PC-9 (cell line): ENCODE data around the gene SH3PXD2A. TPM values are rescaled to one million over a fixed set of nuclear protein-coding genes. Genes with fewer than 3 reads are reported as not detected.
A peak's percentile ranks its signal among the peaks of the same experiment; 100 is the strongest.

Experiments used
- BruUV-seq: library from RNA; stranded (reverse); fragments of 400-500 nt; replicated peaks from 2 replicates; lab custom pipeline; 2021; lab: Mats Ljungman, UMichigan
- CTCF ChIA-PET: fragments of 300-600 bp; sonication (Branson Sonifier 250); formaldehyde crosslinking; loops from one replicate; lab custom pipeline; 2022; ENCODE audit warnings: antibody characterized with exemption; lab: Charles Lee
- POLR2A ChIA-PET: fragments of 300-600 bp; sonication (Branson Sonifier 250); formaldehyde crosslinking; loops from one replicate; lab custom pipeline; 2022; ENCODE audit warnings: antibody characterized with exemption; ENCODE audit not compliant: unreplicated experiment; lab: Charles Lee
- DNase-seq, 2 experiments: peaks; one replicate each; pipeline versions ENCODE4 v3.0.0 to v3.0.0-alpha.2; 2015 to 2022; ENCODE audit warnings: mixed read lengths in 1 of 2
- H2AFZ ChIP-seq: fragments of 200-600 bp; sonication (generic); 2 replicates; pipeline ENCODE4 v1.8.1; 2017; ENCODE audit warnings: antibody characterized with exemption
- H3F3A ChIP-seq: fragments of 200-600 bp; sonication (generic); 2 replicates; pipeline ENCODE4 v1.8.1; 2017; ENCODE audit warnings: antibody characterized with exemption, mild to moderate bottlenecking, low read depth; ENCODE audit not compliant: insufficient read depth
- H3K27ac ChIP-seq: fragments of 200-600 bp; sonication (generic); 2 replicates; pipeline ENCODE4 v1.6.1; 2016; ENCODE audit warnings: mixed run types
- H3K27me3 ChIP-seq: fragments of 200-600 bp; sonication (generic); 2 replicates; pipeline ENCODE4 v1.6.1; 2016; ENCODE audit warnings: low read depth, mixed run types; ENCODE audit not compliant: insufficient read depth
- H3K36me3 ChIP-seq: fragments of 200-600 bp; sonication (generic); 2 replicates; pipeline ENCODE4 v1.6.1; 2016; ENCODE audit warnings: low read depth, mixed run types
- H3K4me1 ChIP-seq: fragments of 200-600 bp; sonication (generic); replicated peaks from 2 replicates; pipeline ENCODE4 v1.6.1; 2016; ENCODE audit warnings: mixed run types; ENCODE audit not compliant: insufficient read depth
- H3K4me2 ChIP-seq: fragments of 200-600 bp; sonication (generic); 2 replicates; pipeline ENCODE4 v1.6.1; 2017; ENCODE audit warnings: mixed run types
- H3K4me3 ChIP-seq: fragments of 200-600 bp; sonication (generic); 2 replicates; pipeline ENCODE4 v1.6.1; 2016; ENCODE audit warnings: mixed run types
- H3K79me2 ChIP-seq: fragments of 200-600 bp; sonication (generic); 2 replicates; pipeline ENCODE4 v1.6.1; 2017; ENCODE audit warnings: low read depth, mixed run types
- H3K9me2 ChIP-seq: fragments of 200-600 bp; sonication (generic); 2 replicates; pipeline ENCODE4 v1.8.1; 2017; ENCODE audit warnings: mild to moderate bottlenecking; ENCODE audit not compliant: insufficient read depth
- H3K9me3 ChIP-seq: fragments of 200-600 bp; sonication (generic); 2 replicates; pipeline ENCODE4 v1.8.1; 2016; ENCODE audit warnings: low read depth; ENCODE audit not compliant: insufficient read depth
- H4K20me1 ChIP-seq: fragments of 200-600 bp; sonication (generic); 2 replicates; pipeline ENCODE4 v1.8.1; 2017; ENCODE audit not compliant: insufficient read depth
- EZH2 ChIP-seq: fragments of 200-600 bp; sonication (generic); IDR thresholded peaks from 2 replicates; pipeline ENCODE4 v1.8.0; 2017; ENCODE audit warnings: antibody characterized with exemption, low read depth
- intact Hi-C: fragments of 100-400 bp; cut with micrococcal nuclease; formaldehyde crosslinking; loops from one replicate; pipeline ENCODE4 v1.10.0; 2022; ENCODE audit not compliant: unreplicated experiment
- total RNA-seq: library from RNA; stranded (reverse); gene quantifications from 2 replicates; pipeline ENCODE4 v1.2.3, GENCODE V29; 2021
- TF ChIP-seq, protein P1 (sequence below): fragments of 200-600 bp; sonication (generic); conservative IDR thresholded peaks from 2 replicates; pipeline ENCODE4 v1.6.1; 2017; ENCODE audit warnings: mixed run types, antibody characterized with exemption, mild to moderate bottlenecking, moderate library complexity

The SH3PXD2A gene
- total RNA-seq, 1 experiment from 2014 or later, result 12.5 TPM

- POLR2A ChIA-PET, result no interaction called here
- Histone ChIP-seq H3K4me3 (no peak overlapping the region), H2AFZ (no peak overlapping the region), H3K9me2 (no peaks in the 10 kb centered on the region), H3K4me2 (no peak overlapping the region), H3K27ac (no peak overlapping the region), H3K79me2 (no peaks in the 10 kb centered on the region), H4K20me1 (no peaks in the 10 kb centered on the region), H3K4me1 (peaks cover 21% of the 10 kb centered on the region), H3K27me3 (no peaks in the 10 kb centered on the region), H3K36me3 (no peaks in the 10 kb centered on the region), H3K9me3 (no peaks in the 10 kb centered on the region), H3F3A (peaks cover 12% of the 10 kb centered on the region; the same call in 1 of the 2 replicates)
- CTCF ChIA-PET, result no interaction called here
- intact Hi-C loops, result no loop called here
- no TSS peak for BruUV-seq
- TF ChIP-seq, protein P1, sequence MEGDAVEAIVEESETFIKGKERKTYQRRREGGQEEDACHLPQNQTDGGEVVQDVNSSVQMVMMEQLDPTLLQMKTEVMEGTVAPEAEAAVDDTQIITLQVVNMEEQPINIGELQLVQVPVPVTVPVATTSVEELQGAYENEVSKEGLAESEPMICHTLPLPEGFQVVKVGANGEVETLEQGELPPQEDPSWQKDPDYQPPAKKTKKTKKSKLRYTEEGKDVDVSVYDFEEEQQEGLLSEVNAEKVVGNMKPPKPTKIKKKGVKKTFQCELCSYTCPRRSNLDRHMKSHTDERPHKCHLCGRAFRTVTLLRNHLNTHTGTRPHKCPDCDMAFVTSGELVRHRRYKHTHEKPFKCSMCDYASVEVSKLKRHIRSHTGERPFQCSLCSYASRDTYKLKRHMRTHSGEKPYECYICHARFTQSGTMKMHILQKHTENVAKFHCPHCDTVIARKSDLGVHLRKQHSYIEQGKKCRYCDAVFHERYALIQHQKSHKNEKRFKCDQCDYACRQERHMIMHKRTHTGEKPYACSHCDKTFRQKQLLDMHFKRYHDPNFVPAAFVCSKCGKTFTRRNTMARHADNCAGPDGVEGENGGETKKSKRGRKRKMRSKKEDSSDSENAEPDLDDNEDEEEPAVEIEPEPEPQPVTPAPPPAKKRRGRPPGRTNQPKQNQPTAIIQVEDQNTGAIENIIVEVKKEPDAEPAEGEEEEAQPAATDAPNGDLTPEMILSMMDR, result no peak
- TF ChIP-seq EZH2, result no peak
- DNase-seq, result no peak
Measured at GRCh38 chr10:103876155-103876554, 20.8 kb upstream of the SH3PXD2A start.

DNA sequence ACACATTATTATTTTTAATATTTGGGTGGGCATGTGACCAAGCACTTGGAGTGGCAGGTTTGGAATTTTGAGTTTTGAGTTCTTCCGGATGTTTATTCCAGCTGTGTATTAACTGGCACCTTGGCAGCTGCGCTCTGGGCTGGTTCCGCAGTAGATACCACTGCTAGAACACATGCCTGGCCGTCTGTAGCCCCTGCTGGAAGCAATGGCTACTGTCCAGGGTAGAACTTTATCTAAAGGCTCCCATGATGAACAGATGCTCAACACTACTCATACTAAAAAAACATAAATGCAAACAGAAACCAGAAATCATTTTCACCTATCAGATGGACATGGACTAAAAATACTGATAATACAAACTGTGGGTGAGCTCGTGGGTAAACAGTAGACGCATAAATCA is 19.4 kb upstream of the SH3PXD2A start:
- peaks cover 35% of the 10 kb centered on the region for H3K4me1 ChIP-seq
- TF ChIP-seq, protein P1, result no peak
- no peak for TF ChIP-seq EZH2
- H3K27ac ChIP-seq, result no peak overlapping the region
- no peak overlapping the region for H3K4me3 ChIP-seq
- no peaks in the 10 kb centered on the region for H3K27me3 ChIP-seq
- ChIA-PET POLR2A (no interaction called here), CTCF (no interaction called here)
- no peaks in the 10 kb centered on the region for H3K79me2 ChIP-seq
- H3K9me3 ChIP-seq, result no peaks in the 10 kb centered on the region
- no peak overlapping the region for H2AFZ ChIP-seq
- no peak overlapping the region for H3K4me2 ChIP-seq
- no TSS peak for BruUV-seq
- H3K36me3 ChIP-seq, result no peaks in the 10 kb centered on the region
- intact Hi-C loops, result no loop called here
- peaks cover 24% of the 10 kb centered on the region; the same call in 1 of the 2 replicates for H3F3A ChIP-seq
- H4K20me1 ChIP-seq, result no peaks in the 10 kb centered on the region
- H3K9me2 ChIP-seq, result no peaks in the 10 kb centered on the region
- no peak for DNase-seq

GRCh38 chr10:103872137-103872931 is 17.0 kb upstream of the SH3PXD2A start:
- no peaks in the 10 kb centered on the region for H3K9me3 ChIP-seq
- no peak overlapping the region for H2AFZ ChIP-seq
- POLR2A ChIA-PET, result interaction anchor here (0.5 kb wide), 1 partner anchor 14 kb away, joined by 8 read pairs; no protein-coding TSS in a partner anchor
- no peaks in the 10 kb centered on the region for H4K20me1 ChIP-seq
- peak overlapping the region; percentile 82; the same call in 1 of the 2 replicates for H3K27ac ChIP-seq
- H3K4me3 ChIP-seq, result no peak overlapping the region
- peaks cover 24% of the 10 kb centered on the region; the same call in 1 of the 2 replicates for H3F3A ChIP-seq
- no peaks in the 10 kb centered on the region for H3K36me3 ChIP-seq
- no peaks in the 10 kb centered on the region for H3K9me2 ChIP-seq
- intact Hi-C loops, result no loop called here
- no peaks in the 10 kb centered on the region for H3K27me3 ChIP-seq
- BruUV-seq, result no TSS peak
- peak overlapping the region; percentile 63 for H3K4me2 ChIP-seq
- CTCF ChIA-PET, result interaction anchor here (1.0 kb wide), 1 partner anchor 16 kb away, joined by 5 read pairs; no protein-coding TSS in a partner anchor
- H3K79me2 ChIP-seq, result no peaks in the 10 kb centered on the region
- TF ChIP-seq EZH2, result no peak
- TF ChIP-seq, protein P1, result no peak
- H3K4me1 ChIP-seq, result peaks cover 36% of the 10 kb centered on the region
- peak; percentile 64 to 85 for DNase-seq
